DMS153 treated with DMSO at 0.1 percent for 48 hours (cell line): Measurements from ENCODE around the gene FAM20A.

Experiments used
- DNase-seq: peaks from one replicate; lab custom pipeline; 2025; ENCODE audit not compliant: unreplicated experiment; lab: John Stamatoyannopoulos, UW

The FAM20A gene

DNA sequence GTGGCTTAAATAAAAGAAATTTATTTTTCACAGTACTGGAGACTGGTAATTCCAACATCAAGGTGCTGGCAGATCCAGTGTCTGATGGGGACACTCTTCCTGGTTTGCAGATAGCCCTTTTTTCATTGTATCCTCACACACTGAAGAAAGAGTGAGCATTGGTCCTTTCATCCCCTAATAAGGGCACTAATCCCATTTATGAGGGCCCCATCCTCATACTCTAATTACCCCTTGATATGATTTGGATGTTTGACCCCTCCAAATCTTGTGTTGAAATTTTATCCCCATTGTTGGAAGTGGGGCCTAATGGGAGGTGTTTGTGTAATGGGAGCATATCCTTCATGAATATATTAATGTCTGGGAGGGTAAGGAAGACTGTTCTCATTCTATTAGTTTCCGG lies 9.4 kb upstream of the FAM20A start:
- DNase-seq: no peak

GRCh38 chr17:68608515-68609130 lies 7.5 kb upstream of the FAM20A start:
- DNase-seq: no peak

GRCh38 chr17:68606451-68607307 lies 5.5 kb upstream of the FAM20A start:
- DNase-seq: no peak

- no peak for DNase-seq
Observed at GRCh38 chr17:68605914-68606313, 4.7 kb upstream of the FAM20A start.

GRCh38 chr17:68603656-68604055 lies 2.5 kb upstream of the FAM20A start:
- no peak for DNase-seq

GRCh38 chr17:68603027-68603426 lies 1.9 kb upstream of the FAM20A start:
- no peak for DNase-seq

GRCh38 chr17:68602289-68602688 lies 1.1 kb upstream of the FAM20A start:
- no peak for DNase-seq

DNA sequence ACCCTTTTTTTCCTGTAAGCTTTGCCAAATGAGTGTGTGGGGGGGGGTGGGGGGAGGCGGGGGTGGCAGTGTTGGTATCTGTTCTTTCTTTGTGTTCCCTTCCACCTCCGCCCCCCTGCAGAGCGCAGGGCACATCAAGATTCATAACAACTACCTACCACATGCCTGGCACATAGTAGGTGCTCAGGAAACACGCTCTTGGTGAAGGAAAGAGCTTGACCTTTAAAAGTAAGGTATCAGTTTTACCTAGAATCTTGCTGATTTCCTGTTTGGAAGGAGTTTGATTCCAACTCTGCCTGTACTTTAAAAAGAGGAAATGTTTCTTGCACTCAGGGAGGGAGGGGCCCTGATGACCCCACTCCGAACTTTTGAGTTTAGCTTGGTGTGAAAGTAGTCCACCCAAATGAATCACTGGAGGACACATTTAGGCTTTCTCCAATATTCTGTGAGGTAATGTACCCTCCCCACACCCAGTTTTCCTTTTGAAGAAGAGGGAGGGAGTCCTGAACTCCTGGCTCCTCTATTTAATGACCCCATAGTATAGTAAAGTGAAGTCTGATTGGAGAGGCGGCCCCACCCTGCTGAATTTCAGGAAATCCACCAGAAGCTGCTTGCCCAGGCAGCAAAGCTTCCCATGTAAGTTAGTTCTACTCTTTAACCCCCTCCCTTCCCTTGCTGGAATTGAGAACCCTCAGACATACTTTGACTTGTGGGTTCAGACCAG lies 560 bp upstream of the FAM20A start:
- DNase-seq: no peak

DNA sequence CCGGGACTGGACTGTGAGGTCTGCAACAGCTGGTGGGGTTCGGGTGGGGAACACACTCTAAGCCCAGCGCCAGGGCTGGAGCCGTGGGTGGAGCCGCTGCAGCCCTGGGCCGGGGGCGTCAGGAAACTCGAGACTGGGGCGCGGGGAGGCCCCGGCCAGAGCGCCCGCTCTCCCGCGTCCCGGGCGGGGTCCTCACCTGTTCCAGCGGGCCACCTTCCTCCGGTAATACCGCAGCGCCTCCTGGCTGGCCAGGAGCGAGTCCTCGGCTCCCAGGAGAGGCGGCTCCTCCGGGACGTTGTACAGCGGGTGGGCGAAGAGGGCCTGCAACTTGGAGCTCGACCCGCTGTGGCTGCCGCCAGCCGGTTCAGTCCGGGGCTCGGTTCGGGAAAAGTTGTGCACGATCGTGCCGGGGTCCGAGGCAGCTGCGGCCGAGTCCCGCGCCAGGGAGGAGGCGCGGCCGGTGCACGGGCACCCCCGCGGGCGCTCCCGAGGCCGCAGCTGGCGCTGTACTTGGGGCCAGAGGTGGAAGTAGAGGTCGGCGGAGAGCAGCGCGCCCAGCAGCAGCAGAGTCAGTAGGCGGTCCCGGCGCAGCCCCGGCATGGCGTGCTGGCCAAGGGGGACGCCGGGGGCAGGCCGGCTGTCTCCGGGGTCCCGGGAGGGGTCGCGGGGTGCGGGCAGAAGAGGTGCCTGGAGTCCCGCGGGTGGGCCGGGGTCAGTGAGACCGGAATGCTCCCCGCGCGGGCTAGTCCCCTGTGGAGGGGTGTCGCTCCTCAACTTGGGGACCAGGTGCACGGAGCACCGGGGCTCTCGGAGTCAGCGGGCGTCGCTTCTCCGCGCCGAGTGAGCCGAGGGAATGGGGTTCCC lies 868 bp downstream of the FAM20A start:
- DNase-seq: no peak

DNA sequence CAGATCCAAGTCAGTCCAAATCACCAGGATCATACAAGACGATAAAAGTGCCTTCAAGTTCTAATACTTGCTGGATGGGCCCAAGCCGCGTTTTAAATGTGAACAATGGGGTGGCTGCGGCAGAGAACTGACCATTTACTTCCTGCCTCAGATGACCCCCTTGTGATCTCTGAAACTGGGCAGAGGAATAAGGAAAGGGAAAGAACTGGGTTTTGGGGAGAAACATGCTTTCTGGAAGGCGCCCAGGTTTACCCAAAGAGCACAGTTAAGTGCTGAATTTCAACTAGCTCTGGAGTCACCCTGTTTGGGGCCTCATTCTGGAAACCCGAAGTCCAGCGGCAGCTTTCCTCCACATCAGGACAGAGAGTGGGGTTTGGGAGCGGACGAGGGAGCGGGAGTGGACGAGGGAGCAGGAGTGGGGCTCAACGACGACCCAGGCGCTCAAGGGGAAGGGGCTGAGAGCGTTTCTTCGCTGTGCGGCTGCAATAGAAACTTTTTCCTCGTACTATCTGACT lies 1.6 kb downstream of the FAM20A start:
- no peak for DNase-seq

GRCh38 chr17:68599091-68599490 lies 2.1 kb downstream of the FAM20A start:
- no peak for DNase-seq

GRCh38 chr17:68598545-68598961 lies 2.6 kb downstream of the FAM20A start:
- no peak for DNase-seq

DNA sequence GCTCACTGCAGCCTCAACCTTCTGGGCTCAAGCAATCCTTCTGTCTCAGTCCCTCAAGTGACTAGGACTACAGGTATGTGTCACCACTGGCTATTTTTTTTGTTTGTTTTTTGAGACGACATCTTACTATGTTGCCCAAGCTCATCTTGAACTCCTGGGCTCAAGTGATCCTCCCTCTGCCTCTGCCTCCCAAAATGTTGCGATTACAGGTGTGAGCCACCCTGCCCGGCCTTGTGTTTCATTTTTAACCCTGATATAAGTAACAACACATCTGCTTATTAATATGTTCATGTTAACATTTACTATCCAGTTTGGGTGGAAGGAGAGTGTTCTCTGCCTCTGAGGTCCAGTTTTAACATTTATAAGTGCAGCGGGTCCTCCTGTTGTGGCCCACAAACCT lies 3.1 kb downstream of the FAM20A start:
- no peak for DNase-seq

DNA sequence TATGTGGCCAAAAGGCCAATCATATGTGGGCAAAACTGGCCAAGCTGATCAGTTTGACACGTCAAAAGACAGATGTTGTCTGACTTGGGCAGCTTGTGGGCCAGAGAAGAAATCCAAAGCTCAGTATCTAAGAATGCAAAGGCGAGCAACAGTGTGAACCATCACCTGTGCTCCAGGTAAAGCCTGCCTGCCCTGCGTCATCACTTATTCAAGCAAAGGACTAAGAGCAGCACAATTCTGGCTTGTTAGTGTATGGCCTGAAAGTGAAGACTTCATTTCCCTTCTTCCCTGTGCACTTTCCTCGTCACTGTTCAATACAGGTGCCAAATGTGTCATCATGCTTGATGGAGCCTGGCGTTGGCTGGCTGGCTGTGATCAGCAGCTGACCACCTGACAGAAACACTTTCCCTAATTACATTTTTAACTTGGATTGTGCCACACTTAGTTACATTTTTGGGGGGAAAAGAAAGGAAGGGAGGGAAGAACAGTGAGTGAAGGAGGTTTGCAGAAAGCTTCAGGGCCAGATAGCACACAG lies 4.7 kb downstream of the FAM20A start:
- DNase-seq: no peak

- DNase-seq: no peak
Observed at GRCh38 chr17:68595986-68596385, 5.2 kb downstream of the FAM20A start.

DNA sequence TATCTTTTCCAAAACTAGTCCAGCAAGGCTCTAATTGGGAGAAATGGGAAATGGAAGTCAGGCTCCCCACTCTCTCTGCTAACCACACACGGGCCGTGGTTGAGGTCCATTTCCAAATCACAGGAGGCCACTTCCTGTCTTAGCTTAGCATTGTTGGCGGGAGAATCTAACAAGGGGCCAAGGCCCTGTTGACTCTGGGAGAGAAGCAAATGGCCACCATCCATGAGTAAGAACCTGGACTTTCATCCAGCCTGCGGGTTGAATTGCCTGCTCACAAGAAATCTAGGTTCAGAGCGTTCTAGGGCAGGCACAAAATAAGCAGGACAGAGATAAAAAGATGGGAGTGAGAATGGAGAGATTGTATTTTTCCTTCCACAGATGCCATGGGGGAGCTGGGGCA lies 5.7 kb downstream of the FAM20A start:
- DNase-seq: no peak

DNA sequence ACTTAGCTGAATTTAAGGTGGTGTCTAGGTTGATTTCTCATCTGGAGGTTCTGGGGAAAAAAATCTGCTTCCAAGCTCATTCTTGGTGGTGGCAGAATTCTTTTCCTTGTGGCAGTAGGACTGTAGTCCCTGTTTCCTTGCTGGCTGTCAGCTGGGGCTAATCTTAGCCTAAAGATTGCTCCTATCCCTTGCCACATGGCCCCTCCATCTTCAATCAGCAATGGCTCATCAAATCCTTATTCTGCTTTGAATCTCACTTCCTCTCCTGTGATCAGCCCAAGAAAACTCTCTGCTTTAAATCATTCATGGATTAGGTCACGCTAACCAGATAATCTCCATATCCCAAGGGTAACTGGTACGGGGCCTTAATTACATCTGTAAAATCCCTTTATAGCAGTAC lies 6.6 kb downstream of the FAM20A start:
- DNase-seq: no peak

- no peak for DNase-seq
Observed at GRCh38 chr17:68592682-68593641, 8.2 kb downstream of the FAM20A start.

- no peak for DNase-seq
Observed at GRCh38 chr17:68592009-68592408, 9.2 kb downstream of the FAM20A start.
